DOHH2 (cell line): Measurements from ENCODE around the gene STAT1.

Experiments
- EZH2phosphoT487 ChIP-seq: fragments of 200-600 bp; sonication (generic); IDR thresholded peaks from 2 replicates; pipeline ENCODE4 v1.6.1; 2017; ENCODE audit warnings: borderline replicate concordance, mild to moderate bottlenecking, antibody characterized with exemption, low read length, moderate library complexity, mixed read lengths
- TF ChIP-seq, protein P1 (sequence below): fragments of 200-600 bp; sonication (generic); IDR thresholded peaks from one replicate; pipeline ENCODE4 v1.5.1; 2014; ENCODE audit warnings: antibody characterized with exemption, mild to moderate bottlenecking, low read depth, low read length; ENCODE audit not compliant: poor library complexity, severe bottlenecking

- TF ChIP-seq, protein P1, sequence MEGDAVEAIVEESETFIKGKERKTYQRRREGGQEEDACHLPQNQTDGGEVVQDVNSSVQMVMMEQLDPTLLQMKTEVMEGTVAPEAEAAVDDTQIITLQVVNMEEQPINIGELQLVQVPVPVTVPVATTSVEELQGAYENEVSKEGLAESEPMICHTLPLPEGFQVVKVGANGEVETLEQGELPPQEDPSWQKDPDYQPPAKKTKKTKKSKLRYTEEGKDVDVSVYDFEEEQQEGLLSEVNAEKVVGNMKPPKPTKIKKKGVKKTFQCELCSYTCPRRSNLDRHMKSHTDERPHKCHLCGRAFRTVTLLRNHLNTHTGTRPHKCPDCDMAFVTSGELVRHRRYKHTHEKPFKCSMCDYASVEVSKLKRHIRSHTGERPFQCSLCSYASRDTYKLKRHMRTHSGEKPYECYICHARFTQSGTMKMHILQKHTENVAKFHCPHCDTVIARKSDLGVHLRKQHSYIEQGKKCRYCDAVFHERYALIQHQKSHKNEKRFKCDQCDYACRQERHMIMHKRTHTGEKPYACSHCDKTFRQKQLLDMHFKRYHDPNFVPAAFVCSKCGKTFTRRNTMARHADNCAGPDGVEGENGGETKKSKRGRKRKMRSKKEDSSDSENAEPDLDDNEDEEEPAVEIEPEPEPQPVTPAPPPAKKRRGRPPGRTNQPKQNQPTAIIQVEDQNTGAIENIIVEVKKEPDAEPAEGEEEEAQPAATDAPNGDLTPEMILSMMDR: no peak
- no peak for TF ChIP-seq EZH2phosphoT487
Observed at GRCh38 chr2:190940454-190940853, 73.5 kb downstream of the STAT1 start.
